Activated T-helper 1 cell treated with anti-CD3 and anti-CD28 coated beads, Interleukin-2, amount 50 U/mL, for 16 hours (primary cell): ENCODE results near the gene SLX4IP.
A peak's percentile ranks its signal among the peaks of the same experiment; 100 is the strongest.

ENCODE experiments used
- DNase-seq, 2 donors: peaks; one replicate each; pipeline ENCODE4 v3.0.0-alpha.2; 2020; ENCODE audit warnings: low read depth in 1 of 2, low spot score in 1 of 2

The SLX4IP gene

GRCh38 chr20:10495173-10495572, 60.1 kb downstream of the SLX4IP start:
- DNase-seq = no peak

- DNase-seq = no peak
Observed at GRCh38 chr20:10496465-10496864, 61.4 kb downstream of the SLX4IP start.

- no peak for DNase-seq
Observed at GRCh38 chr20:10497283-10497682, 62.2 kb downstream of the SLX4IP start.

GRCh38 chr20:10497791-10498190, 62.7 kb downstream of the SLX4IP start:
- DNase-seq = no peak

GRCh38 chr20:10498200-10498599, 63.1 kb downstream of the SLX4IP start:
- DNase-seq = no peak

GRCh38 chr20:10501402-10501801, 66.3 kb downstream of the SLX4IP start:
- peak in 1 of 2 donors; percentile 9 for DNase-seq

- no peak for DNase-seq
Observed at GRCh38 chr20:10502098-10502526, 67.0 kb downstream of the SLX4IP start.

GRCh38 chr20:10504608-10504993, 69.5 kb downstream of the SLX4IP start:
- no peak for DNase-seq

- no peak for DNase-seq
Observed at GRCh38 chr20:10504994-10505730, 70.1 kb downstream of the SLX4IP start.

GRCh38 chr20:10505827-10506226, 70.7 kb downstream of the SLX4IP start:
- no peak for DNase-seq

- no peak for DNase-seq
Observed at GRCh38 chr20:10507052-10507451, 71.9 kb downstream of the SLX4IP start.

GRCh38 chr20:10508060-10508459, 73.0 kb downstream of the SLX4IP start:
- no peak for DNase-seq

- DNase-seq = no peak
Observed at GRCh38 chr20:10508468-10509251, 73.6 kb downstream of the SLX4IP start.

GRCh38 chr20:10509376-10509775, 74.3 kb downstream of the SLX4IP start:
- DNase-seq = no peak

- no peak for DNase-seq
Observed at GRCh38 chr20:10510216-10510615, 75.1 kb downstream of the SLX4IP start.

- DNase-seq = no peak
Observed at GRCh38 chr20:10511170-10511508, 76.0 kb downstream of the SLX4IP start.

- DNase-seq = peak; percentile 32 to 40
Observed at GRCh38 chr20:10511509-10512251, 76.6 kb downstream of the SLX4IP start.

- DNase-seq = no peak
Observed at GRCh38 chr20:10513061-10513460, 78.0 kb downstream of the SLX4IP start.

- DNase-seq = no peak
Observed at GRCh38 chr20:10513931-10514575, 78.9 kb downstream of the SLX4IP start.

GRCh38 chr20:10516529-10516928, 81.4 kb downstream of the SLX4IP start:
- DNase-seq = no peak

- no peak for DNase-seq
Observed at GRCh38 chr20:10519361-10520046, 84.4 kb downstream of the SLX4IP start.
